IMR-90 (cell line): ENCODE measurements around the gene DRD5. TPM values are rescaled to one million over a fixed set of nuclear protein-coding genes. Genes with fewer than 3 reads are reported as not detected.
"Not testable (repeated sequence)": the region's sequence is repeated elsewhere in the genome, so short reads cannot be mapped to it uniquely, and the experiment has no call there.

Experiments
- ATAC-seq: fragments of 200-7000 bp; cut with Tn5 transposase; 2 replicates; pipeline ENCODE4 v1.9.1; 2020; ENCODE audit warnings: low read depth, mild to moderate bottlenecking, moderate library complexity
- BruUV-seq: library from RNA; stranded (reverse); fragments of 400-500 nt; replicated peaks from 2 replicates; lab custom pipeline; 2021; lab: Mats Ljungman, UMichigan
- CTCF ChIA-PET: fragments of 300-600 bp; formaldehyde crosslinking; extraction: SDS; loops from one replicate; lab custom pipeline; 2021; ENCODE audit warnings: antibody characterized with exemption; lab: Yijun Ruan, JAX
- POLR2A ChIA-PET: fragments of 300-600 bp; sonication (Branson Sonifier 250); formaldehyde crosslinking; loops from one replicate; lab custom pipeline; 2022; ENCODE audit warnings: antibody characterized with exemption; ENCODE audit not compliant: unreplicated experiment; lab: Charles Lee
- DNase-seq: peaks from one replicate; pipeline ENCODE4 v3.0.0; 2013
- H2AFZ ChIP-seq: replicated peaks from 2 replicates; pipeline ENCODE3; 2013; ENCODE audit warnings: low read length, mild to moderate bottlenecking; ENCODE audit not compliant: poor library complexity
- H2AK5ac ChIP-seq: 2 replicates; pipeline ENCODE4 v1.6.1; 2013; ENCODE audit warnings: low read depth, low read length, inconsistent platforms
- H2AK9ac ChIP-seq: replicated peaks from 2 replicates; pipeline ENCODE3; 2013; ENCODE audit warnings: mild to moderate bottlenecking, low read depth, low read length, moderate library complexity; ENCODE audit not compliant: poor library complexity
- H2BK120ac ChIP-seq: 2 replicates; pipeline ENCODE4 v1.6.1; 2013; ENCODE audit warnings: low read depth, low read length, inconsistent platforms
- H2BK15ac ChIP-seq: 3 replicates; pipeline ENCODE4 v1.6.1; 2013; ENCODE audit warnings: low read depth, low read length, inconsistent platforms
- H2BK20ac ChIP-seq: 2 replicates; pipeline ENCODE4 v1.6.1; 2013; ENCODE audit warnings: low read depth, mild to moderate bottlenecking, inconsistent platforms, low read length, moderate library complexity
- H2BK5ac ChIP-seq: 2 replicates; pipeline ENCODE4 v1.6.1; 2013; ENCODE audit warnings: mild to moderate bottlenecking, low read depth, low read length, inconsistent platforms; ENCODE audit not compliant: poor library complexity, severe bottlenecking
- H3K14ac ChIP-seq: replicated peaks from 2 replicates; pipeline ENCODE4 v1.6.1; 2013; ENCODE audit warnings: low read depth, low read length, inconsistent platforms
- H3K18ac ChIP-seq: 2 replicates; pipeline ENCODE4 v1.6.1; 2013; ENCODE audit warnings: low read depth, low read length, control low read depth
- H3K23ac ChIP-seq: 2 replicates; pipeline ENCODE4 v1.6.1; 2013; ENCODE audit warnings: low read depth, low read length, inconsistent platforms
- H3K27ac ChIP-seq: 2 replicates; pipeline ENCODE4 v1.5.1; 2013; ENCODE audit warnings: mild to moderate bottlenecking, control low read depth, low read length; ENCODE audit not compliant: insufficient read depth
- H3K27me3 ChIP-seq: 2 replicates; pipeline ENCODE4 v1.6.1; 2013; ENCODE audit warnings: low read length; ENCODE audit not compliant: control insufficient read depth, insufficient read depth
- H3K36me3 ChIP-seq: 2 replicates; pipeline ENCODE4 v1.6.1; 2013; ENCODE audit warnings: low read length, mixed read lengths; ENCODE audit not compliant: control insufficient read depth, insufficient read depth
- H3K4ac ChIP-seq: 2 replicates; pipeline ENCODE4 v1.6.1; 2013; ENCODE audit warnings: low read depth, low read length, inconsistent platforms
- H3K4me1 ChIP-seq: 2 replicates; pipeline ENCODE4 v1.6.1; 2013; ENCODE audit warnings: low read length, mixed read lengths; ENCODE audit not compliant: control insufficient read depth, insufficient read depth
- H3K4me2 ChIP-seq: 2 replicates; pipeline ENCODE4 v1.6.1; 2013; ENCODE audit warnings: low read depth, mild to moderate bottlenecking, control low read depth, low read length, moderate library complexity
- H3K4me3 ChIP-seq: 2 replicates; pipeline ENCODE4 v1.5.1; 2013; ENCODE audit warnings: low read depth, mild to moderate bottlenecking, control low read depth, low read length, moderate library complexity; ENCODE audit not compliant: insufficient read depth
- H3K56ac ChIP-seq: 2 replicates; pipeline ENCODE4 v1.6.1; 2013; ENCODE audit warnings: low read length, inconsistent platforms; ENCODE audit not compliant: insufficient read depth; ENCODE audit errors: extremely low read depth
- H3K79me1 ChIP-seq, 2 experiments: 2 replicates each; pipeline ENCODE4 v1.6.1; 2013; ENCODE audit warnings: low read length in 2 of 2, inconsistent platforms in 1 of 2, low read depth in 1 of 2
- H3K9ac ChIP-seq: 2 replicates; pipeline ENCODE4 v1.6.1; 2013; ENCODE audit warnings: low read depth, low read length, control low read depth
- H3K9me1 ChIP-seq: 2 replicates; pipeline ENCODE4 v1.6.1; 2013; ENCODE audit warnings: low read length, inconsistent platforms; ENCODE audit not compliant: insufficient read depth
- H3K9me3 ChIP-seq: 2 replicates; pipeline ENCODE4 v1.6.1; 2013; ENCODE audit warnings: low read length; ENCODE audit not compliant: control insufficient read depth, insufficient read depth
- H4K20me1 ChIP-seq: 2 replicates; pipeline ENCODE4 v1.6.1; 2013; ENCODE audit warnings: low read length, inconsistent platforms; ENCODE audit not compliant: insufficient read depth
- H4K5ac ChIP-seq: 2 replicates; pipeline ENCODE4 v1.6.1; 2013; ENCODE audit warnings: mild to moderate bottlenecking, low read depth, low read length, control low read depth
- H4K8ac ChIP-seq, 2 experiments: 2 replicates each; pipeline ENCODE4 v1.6.1; 2013; ENCODE audit warnings: low read depth in 2 of 2, low read length in 2 of 2, control low read depth in 1 of 2, inconsistent platforms in 1 of 2
- H4K91ac ChIP-seq: 2 replicates; pipeline ENCODE4 v1.6.1; 2013; ENCODE audit warnings: low read depth, low read length, inconsistent platforms; ENCODE audit not compliant: insufficient read depth
- WGBS, 2 experiments: methylation state at CpG; one replicate each; pipeline versions ENCODE4 v1.1.5 to v1.1.7; 2013; ENCODE audit warnings: missing lambda C conversion rate in 2 of 2; ENCODE audit not compliant: insufficient read length in 1 of 2; ENCODE audit errors: extremely low coverage in 2 of 2; 5-methylcytosine and 5-hydroxymethylcytosine counted together
- dilution Hi-C: fragments of 300-500 bp; cut with HindIII; formaldehyde crosslinking; loops from one replicate; pipeline ENCODE4 v1.14.3; 2018; ENCODE audit warnings: low sequenced_read_pairs; ENCODE audit not compliant: unreplicated experiment
- in situ Hi-C: fragments of 300-500 bp; cut with MboI; formaldehyde crosslinking; loops from 3 replicates; pipeline ENCODE4 v1.14.3; 2019; ENCODE audit warnings: low sequenced_read_pairs, inconsistent platforms, mixed read lengths
- intact Hi-C: fragments of 100-400 bp; cut with micrococcal nuclease; formaldehyde crosslinking; loops from 2 replicates; pipeline ENCODE4 v1.10.0; 2022
- polyA plus RNA-seq, 3 experiments: library from polyadenylated mRNA; depleted of rRNA; stranded (reverse); fragments of >200 nt; gene quantifications; 2 replicates each; pipeline ENCODE4 v1.2.3, GENCODE V29; 2012; ENCODE audit warnings: low replicate concordance in 1 of 3
- total RNA-seq: library from RNA; depleted of rRNA; stranded (reverse); fragments of >200 nt; gene quantifications from 2 replicates; pipeline ENCODE4 v1.2.3, GENCODE V29; 2012

DRD5 gene
- total and polyA plus RNA-seq, 2 of the 4 experiments (the other 2 are of a cell fraction) = not detected

GRCh38 chr4:9796641-9797040, 15.2 kb downstream of the DRD5 start:
- H4K91ac ChIP-seq, H3K9ac ChIP-seq, dilution Hi-C loops, H2BK5ac ChIP-seq, H4K8ac ChIP-seq, H4K5ac ChIP-seq, H3K9me3 ChIP-seq, BruUV-seq, H2BK15ac ChIP-seq, DNase-seq, in situ Hi-C loops, H2BK20ac ChIP-seq, H3K9me1 ChIP-seq, H3K4me3 ChIP-seq, H3K23ac ChIP-seq, CTCF ChIA-PET, H3K18ac ChIP-seq, POLR2A ChIA-PET, H2AK9ac ChIP-seq, H3K4me1 ChIP-seq, H3K27ac ChIP-seq, H4K20me1 ChIP-seq, ATAC-seq, H3K56ac ChIP-seq, H3K4ac ChIP-seq, H3K14ac ChIP-seq, H2BK120ac ChIP-seq, H3K27me3 ChIP-seq, H3K79me1 ChIP-seq, H2AFZ ChIP-seq, H2AK5ac ChIP-seq, intact Hi-C loops, H3K4me2 ChIP-seq, H3K36me3 ChIP-seq: not testable (repeated sequence)
- no CpG with 5 or more reads among the region's 2 CpGs for WGBS, 2 experiments
